ENCODE results near the gene PRDM1.
A peak's percentile ranks its signal among the peaks of the same experiment; 100 is the strongest.

The PRDM1 gene

DNA sequence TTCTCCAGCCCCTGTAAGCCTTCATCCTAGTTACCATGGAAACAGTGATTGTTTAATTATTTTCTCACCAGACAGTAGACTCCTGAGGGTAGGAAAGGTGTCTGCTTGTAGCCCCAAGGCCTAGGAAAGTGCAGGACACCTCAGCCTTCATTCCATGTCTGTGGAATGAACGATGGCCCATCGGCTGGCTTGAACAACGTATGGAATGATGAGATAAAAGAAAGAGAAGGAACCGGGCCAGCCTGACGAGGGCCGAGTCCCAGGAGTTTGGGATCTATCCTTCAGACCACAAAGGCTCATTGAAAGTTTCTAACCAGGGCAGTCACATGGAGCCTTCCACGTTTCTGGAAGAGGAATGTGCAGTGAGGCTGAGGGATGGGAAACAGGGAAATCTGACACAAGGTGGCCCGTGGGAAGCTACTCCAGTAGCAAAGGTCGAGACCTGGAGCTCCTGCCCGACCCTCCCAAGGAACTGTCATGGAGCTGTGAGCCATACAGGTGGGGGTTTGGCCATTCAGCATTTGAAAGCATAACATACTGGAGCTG lies 46.1 kb downstream of the PRDM1 start:
- ChIA-PET POLR2A (ENCODE audit: low non-redundant PET) (no interaction called here), CTCF (no interaction called here)
- H3K27ac ChIP-seq = no peak overlapping the region
- no peak for DNase-seq (ENCODE audit: low spot score)
- TF ChIP-seq, protein P1, sequence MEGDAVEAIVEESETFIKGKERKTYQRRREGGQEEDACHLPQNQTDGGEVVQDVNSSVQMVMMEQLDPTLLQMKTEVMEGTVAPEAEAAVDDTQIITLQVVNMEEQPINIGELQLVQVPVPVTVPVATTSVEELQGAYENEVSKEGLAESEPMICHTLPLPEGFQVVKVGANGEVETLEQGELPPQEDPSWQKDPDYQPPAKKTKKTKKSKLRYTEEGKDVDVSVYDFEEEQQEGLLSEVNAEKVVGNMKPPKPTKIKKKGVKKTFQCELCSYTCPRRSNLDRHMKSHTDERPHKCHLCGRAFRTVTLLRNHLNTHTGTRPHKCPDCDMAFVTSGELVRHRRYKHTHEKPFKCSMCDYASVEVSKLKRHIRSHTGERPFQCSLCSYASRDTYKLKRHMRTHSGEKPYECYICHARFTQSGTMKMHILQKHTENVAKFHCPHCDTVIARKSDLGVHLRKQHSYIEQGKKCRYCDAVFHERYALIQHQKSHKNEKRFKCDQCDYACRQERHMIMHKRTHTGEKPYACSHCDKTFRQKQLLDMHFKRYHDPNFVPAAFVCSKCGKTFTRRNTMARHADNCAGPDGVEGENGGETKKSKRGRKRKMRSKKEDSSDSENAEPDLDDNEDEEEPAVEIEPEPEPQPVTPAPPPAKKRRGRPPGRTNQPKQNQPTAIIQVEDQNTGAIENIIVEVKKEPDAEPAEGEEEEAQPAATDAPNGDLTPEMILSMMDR (conservative IDR thresholded peaks at IDR 0.05; ENCODE audit: low read depth) = no peak

DNA sequence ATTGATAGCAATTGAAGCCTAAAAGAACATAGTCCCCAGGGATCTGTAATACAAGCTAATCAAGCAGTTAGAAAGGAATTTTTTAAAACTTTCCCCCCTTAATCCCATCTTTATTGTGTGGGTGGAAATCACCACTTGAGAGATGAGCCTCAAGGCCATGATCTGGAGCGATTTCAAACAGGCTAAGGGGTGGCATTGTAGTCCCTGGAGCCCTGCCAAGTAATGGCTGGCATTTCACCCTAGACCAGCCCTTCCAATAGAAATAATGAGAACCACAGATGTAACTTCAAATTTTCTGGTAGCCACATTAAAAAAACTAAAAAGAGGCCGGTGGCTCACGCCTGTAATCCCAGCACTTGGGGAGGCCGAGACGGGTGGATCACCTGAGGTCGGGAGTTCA lies 46.9 kb downstream of the PRDM1 start:
- no peak for DNase-seq (ENCODE audit: low spot score)
- TF ChIP-seq, protein P1 (conservative IDR thresholded peaks at IDR 0.05; ENCODE audit: low read depth) = no peak
- H3K27ac ChIP-seq = no peak overlapping the region
- ChIA-PET POLR2A (ENCODE audit: low non-redundant PET) (no interaction called here), CTCF (interaction anchor here (0.6 kb wide), 1 partner anchor 301 kb away, joined by 3 read pairs; no protein-coding TSS in a partner anchor)

DNA sequence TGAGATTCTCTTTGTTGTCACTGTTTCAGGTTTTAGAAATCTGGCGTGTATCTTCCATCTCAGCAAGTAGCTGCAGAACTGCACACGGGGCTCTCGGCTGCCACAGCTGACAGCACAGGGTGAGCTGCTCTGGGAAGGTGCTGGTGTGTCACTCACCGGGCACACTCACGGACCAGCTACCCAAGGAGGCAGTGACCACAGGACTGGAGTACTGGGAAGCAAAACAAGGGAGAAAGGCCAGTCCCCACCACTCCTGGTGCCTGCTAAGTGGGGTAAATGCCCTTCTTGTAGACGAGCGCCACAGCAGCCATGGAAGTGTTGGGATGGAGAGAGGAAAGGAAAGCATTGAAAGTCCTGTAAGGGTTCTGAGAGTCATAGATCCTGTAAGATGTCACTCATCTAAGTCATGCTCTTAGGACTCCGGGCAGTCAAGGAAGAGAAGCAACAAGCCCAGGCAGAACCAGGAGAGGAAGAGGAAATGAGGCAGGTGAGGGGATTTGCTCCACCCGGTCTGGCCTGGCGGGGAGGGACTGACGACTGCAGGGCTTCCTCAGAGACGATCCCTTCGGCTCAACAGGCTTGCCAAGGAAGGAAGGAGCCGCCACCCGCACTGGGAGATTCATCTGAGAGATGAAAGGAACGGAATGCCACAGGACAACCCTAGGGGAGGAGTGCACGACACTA lies 48.1 kb downstream of the PRDM1 start:
- TF ChIP-seq, protein P1 (conservative IDR thresholded peaks at IDR 0.05; ENCODE audit: low read depth) = no peak
- ChIA-PET CTCF (no interaction called here), POLR2A (ENCODE audit: low non-redundant PET) (no interaction called here)
- H3K27ac ChIP-seq = peak overlapping the region; percentile 50
- peak; percentile 30 for DNase-seq (ENCODE audit: low spot score)

DNA sequence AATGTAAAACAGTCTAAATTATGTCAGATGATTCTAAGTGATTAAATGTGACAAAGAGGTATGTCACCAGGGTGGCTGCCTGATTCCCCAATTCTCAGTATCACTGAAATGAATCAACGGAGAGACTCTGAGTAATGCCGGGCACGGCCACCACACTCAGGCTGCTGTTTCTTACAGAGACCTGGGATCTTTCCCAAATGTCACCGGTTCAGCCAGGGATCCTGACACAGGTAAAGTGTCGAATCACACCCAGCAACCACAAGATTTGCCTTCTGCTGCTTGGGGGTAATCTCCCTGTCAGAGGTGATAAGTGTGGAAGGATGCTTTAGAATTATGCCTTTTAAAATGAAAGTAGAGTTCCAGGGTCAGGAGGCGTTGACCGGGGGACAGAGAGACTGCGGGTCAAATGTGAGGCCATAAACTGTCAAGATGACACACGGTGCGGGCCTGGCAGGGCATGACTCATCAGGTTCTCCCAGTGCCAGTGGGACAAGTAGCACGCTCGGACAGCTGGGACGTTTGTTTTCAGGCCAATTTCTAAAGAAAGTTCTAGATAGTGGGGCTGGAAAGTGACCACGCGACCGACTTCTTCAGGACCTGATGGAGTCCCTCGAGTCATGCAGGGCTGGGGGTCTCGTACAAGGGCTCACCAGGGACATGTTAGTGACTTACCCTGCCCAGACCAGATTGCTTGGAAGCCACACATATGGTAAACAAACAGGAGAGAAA lies 48.9 kb downstream of the PRDM1 start:
- DNase-seq (ENCODE audit: low spot score) = peak; percentile 22
- peak overlapping the region; percentile 50 for H3K27ac ChIP-seq
- CTCF ChIA-PET = interaction anchor here (0.6 kb wide), 1 partner anchor 58 kb away, joined by 3 read pairs; no protein-coding TSS in a partner anchor
- TF ChIP-seq, protein P1 (conservative IDR thresholded peaks at IDR 0.05; ENCODE audit: low read depth) = no peak
- POLR2A ChIA-PET (ENCODE audit: low non-redundant PET) = no interaction called here

DNA sequence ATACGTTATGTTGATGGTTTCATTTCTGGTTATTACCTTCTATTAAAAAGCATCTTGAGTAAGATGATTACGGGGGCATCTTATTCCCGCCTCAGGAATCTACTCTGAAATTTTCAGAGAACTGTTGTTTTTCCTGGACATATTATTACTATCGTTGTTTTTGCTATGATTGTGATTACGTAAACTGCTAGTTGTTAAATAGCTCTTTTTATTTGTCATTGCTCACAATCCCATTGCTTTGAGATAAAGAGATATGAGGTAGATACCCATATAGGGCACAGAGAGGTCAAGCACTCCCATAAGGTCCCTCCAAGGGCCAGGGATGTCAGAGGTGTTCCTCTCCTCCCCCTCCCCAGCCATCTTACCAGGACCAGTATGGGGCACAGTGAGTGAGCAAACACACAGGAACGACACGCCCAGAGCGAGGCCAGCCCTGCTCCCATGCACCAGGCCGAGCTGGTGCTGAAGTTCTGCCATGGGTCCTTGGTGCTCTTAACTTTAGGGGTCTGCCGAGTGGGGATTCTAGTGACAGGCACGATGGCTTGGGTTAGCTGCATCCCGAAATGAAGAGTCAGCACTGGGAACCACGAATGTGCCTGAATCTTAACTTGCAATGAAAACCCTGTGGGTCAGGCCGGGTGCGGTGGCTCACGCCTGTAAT lies 49.9 kb downstream of the PRDM1 start:
- CTCF ChIA-PET = interaction anchor here (0.6 kb wide), 1 partner anchor 57 kb away, joined by 3 read pairs; no protein-coding TSS in a partner anchor
- TF ChIP-seq, protein P1 (conservative IDR thresholded peaks at IDR 0.05; ENCODE audit: low read depth) = no peak

DNA sequence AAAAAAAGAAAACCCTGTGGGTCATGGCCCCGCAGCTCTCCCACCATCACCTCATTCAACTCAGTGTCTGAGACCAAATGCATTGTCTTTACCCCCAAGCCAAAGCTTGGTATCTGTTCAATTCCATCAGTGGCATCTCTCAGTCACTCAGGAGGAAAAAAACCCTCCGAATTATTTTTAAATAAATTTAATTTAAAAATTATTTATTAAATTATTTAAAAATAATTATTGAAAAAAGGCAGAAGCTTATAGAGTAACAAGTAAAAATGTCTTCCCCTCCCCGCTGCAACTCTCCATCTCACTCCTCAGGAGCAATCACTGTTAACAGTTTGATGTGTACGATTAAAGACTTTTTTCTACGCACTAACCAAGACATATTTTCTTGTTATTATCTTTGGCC lies 50.7 kb downstream of the PRDM1 start:
- no peak overlapping the region for H3K27ac ChIP-seq
- no peak for DNase-seq (ENCODE audit: low spot score)
- TF ChIP-seq, protein P1 (conservative IDR thresholded peaks at IDR 0.05; ENCODE audit: low read depth) = no peak
- ChIA-PET POLR2A (ENCODE audit: low non-redundant PET) (no interaction called here), CTCF (no interaction called here)

More for the DNA sequence above, 49.9 kb downstream of the PRDM1 start:
- no peak for DNase-seq (ENCODE audit: low spot score)
- POLR2A ChIA-PET (ENCODE audit: low non-redundant PET) = no interaction called here
- H3K27ac ChIP-seq = no peak overlapping the region

Data from RWPE1 (cell line).